ENCODE data around the gene TM7SF2.

TM7SF2 gene

DNA sequence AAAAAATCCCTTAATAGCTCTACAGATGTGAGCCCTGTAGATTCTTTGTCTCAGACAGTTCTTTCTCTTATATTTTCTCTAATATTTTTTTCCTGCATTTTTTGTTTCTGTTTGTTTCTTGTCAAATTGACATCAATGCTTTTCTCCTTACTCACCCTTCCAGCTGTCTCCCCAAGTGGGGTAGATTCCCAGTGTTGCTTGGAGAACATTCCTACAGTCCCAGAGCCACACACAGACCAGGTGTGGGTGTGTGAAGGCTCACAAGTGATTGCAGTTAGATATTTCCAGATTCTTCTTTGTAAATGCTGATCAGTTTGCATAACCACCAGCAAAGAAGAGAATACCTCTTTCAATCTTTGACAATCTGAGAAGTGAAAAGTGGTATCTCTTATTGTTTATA is 8.2 kb upstream of the TM7SF2 start:
- DNase-seq (ENCODE audit: extremely low read depth, low read depth): no peak
- TF ChIP-seq, protein P1, sequence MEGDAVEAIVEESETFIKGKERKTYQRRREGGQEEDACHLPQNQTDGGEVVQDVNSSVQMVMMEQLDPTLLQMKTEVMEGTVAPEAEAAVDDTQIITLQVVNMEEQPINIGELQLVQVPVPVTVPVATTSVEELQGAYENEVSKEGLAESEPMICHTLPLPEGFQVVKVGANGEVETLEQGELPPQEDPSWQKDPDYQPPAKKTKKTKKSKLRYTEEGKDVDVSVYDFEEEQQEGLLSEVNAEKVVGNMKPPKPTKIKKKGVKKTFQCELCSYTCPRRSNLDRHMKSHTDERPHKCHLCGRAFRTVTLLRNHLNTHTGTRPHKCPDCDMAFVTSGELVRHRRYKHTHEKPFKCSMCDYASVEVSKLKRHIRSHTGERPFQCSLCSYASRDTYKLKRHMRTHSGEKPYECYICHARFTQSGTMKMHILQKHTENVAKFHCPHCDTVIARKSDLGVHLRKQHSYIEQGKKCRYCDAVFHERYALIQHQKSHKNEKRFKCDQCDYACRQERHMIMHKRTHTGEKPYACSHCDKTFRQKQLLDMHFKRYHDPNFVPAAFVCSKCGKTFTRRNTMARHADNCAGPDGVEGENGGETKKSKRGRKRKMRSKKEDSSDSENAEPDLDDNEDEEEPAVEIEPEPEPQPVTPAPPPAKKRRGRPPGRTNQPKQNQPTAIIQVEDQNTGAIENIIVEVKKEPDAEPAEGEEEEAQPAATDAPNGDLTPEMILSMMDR (IDR thresholded peaks at IDR 0.05; ENCODE audit: low read depth, low read length): no peak

DNA sequence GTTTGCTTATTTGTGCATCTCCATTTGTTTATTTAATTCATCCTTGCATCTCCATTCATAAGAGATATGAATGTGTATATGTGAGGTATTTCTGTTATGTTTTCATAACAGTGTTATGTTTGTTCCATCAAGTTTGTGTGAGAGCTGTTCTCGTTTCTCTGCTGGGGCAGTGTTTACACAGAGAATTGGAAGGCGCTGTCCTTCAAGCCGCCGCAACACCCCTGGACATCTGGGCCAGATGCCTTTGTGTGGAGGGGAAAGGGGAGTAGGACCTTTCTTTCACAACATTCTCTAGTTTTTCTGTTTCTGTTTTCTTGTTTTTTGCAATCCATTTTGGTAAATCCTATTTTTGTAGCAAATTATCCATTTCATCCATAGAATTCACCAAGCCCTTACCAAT is 7.0 kb upstream of the TM7SF2 start:
- TF ChIP-seq, protein P1 (IDR thresholded peaks at IDR 0.05; ENCODE audit: low read depth, low read length): no peak
- DNase-seq (ENCODE audit: extremely low read depth, low read depth): no peak

DNA sequence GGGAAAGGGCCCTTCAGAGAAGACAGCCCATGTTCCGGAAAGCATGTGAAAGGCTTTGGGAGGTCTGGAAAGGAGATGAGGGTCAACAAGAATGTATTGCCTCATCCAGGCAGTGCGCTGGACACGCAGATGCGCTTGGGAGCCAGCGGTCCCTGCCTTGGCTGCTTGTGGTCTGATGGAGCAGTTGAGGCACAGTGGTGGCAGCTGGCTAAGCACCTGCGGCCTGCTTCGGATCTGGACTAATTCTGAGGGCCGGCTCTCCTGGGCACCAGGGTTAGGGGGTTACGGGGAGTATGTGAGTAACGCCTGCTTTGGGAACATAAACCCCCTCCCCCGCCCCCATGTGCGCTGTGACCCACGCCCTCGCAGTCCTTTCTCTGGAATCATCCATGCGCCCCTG is 4.6 kb upstream of the TM7SF2 start:
- TF ChIP-seq, protein P1 (IDR thresholded peaks at IDR 0.05; ENCODE audit: low read depth, low read length): no peak
- no peak for DNase-seq (ENCODE audit: extremely low read depth, low read depth)

DNA sequence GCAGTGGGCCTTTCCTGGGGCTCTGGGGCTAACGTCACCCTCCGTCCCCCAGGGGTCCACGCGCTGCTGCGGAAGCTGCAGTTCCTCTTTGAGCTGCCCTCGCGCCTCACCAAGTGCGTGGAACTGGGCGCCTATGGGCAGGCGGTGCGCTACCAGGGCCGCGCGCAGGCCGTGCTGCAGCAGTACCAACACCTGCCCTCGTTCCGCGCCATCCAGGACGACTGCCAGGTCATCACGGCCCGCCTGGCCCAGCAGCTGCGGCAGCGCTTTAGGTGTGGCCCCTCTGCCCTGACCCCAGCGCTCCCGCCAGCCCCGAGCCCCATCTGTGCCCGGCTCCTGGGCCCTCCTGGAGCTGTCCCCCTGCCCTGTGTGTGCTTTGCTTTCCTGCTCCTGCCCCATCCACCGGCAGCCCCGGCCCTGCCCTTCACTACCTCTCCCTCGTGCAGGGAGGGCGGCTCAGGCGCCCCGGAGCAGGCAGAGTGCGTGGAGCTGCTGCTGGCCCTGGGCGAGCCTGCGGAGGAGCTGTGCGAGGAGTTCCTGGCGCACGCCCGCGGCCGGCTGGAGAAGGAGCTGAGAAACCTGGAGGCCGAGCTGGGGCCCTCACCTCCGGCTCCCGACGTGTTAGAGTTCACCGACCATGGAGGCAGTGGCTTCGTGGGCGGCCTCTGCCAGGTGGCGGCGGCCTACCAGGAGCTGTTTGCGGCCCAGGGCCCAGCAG is 3.8 kb upstream of the TM7SF2 start:
- TF ChIP-seq, protein P1 (IDR thresholded peaks at IDR 0.05; ENCODE audit: low read depth, low read length): no peak
- DNase-seq (ENCODE audit: extremely low read depth, low read depth): no peak

DNA sequence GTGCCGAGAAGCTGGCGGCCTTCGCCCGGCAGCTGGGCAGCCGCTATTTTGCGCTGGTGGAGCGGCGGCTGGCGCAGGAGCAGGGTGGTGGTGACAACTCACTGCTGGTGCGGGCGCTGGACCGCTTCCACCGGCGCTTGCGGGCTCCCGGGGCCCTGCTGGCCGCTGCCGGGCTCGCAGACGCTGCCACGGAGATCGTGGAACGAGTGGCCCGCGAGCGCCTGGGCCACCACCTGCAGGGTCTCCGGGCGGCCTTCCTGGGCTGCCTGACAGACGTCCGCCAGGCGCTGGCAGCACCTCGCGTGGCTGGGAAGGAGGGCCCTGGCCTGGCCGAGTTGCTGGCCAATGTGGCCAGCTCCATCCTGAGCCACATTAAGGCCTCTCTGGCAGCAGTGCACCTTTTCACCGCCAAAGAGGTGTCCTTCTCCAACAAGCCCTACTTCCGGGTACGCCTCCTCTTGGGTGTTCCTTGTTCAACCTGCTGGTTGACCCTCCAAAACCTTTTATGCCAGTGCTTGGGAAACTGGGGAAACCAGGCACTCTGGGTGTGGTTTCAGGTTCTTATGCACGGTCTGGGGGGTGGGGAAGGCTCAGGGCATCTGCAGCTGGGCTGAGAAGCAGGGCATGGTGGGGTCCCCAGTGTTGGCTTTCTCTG is 3.1 kb upstream of the TM7SF2 start:
- TF ChIP-seq, protein P1 (IDR thresholded peaks at IDR 0.05; ENCODE audit: low read depth, low read length): no peak
- no peak for DNase-seq (ENCODE audit: extremely low read depth, low read depth)

DNA sequence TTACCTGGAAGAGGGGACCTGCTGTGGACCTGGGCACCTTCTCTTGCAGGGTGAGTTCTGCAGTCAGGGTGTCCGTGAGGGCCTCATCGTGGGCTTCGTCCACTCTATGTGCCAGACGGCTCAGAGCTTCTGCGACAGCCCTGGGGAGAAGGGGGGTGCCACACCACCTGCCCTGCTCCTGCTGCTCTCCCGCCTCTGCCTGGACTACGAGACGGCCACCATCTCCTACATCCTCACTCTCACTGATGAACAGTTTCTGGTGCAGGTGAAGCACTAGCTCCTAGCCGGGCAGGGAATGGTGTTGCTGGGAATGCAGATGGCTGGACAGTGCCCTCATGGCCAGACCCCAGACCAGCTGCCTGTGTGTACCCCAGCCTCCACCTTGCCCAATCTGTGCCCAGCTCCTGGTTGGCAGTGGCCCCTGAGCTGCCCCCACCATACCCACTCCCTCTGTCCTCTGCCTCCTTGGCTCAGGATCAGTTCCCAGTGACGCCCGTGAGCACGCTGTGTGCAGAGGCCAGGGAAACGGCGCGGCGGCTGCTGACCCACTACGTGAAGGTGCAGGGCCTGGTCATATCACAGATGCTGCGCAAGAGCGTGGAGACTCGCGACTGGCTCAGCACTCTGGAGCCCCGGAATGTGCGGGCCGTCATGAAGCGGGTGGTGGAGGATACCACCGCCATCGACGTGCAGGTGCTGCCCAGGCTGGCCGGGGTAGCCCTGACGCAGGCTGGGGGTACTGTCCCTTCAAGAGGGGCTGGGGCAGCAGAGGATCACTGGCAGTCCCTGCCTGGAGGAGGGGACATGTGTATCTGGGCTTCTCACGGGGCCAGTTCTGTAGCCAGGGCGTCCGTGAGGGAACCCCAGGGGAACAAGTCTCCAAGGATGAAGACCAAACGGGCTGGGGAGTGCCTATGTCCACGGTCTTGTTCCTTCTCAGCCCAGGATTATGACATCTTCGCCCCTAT is 2.2 kb upstream of the TM7SF2 start:
- TF ChIP-seq, protein P1 (IDR thresholded peaks at IDR 0.05; ENCODE audit: low read depth, low read length): no peak
- no peak for DNase-seq (ENCODE audit: extremely low read depth, low read depth)

Data from AG09319 (cell line).